NB4 (cell line): ENCODE measurements around the gene CHRDL2.

Source experiments
- DNase-seq: peaks from one replicate; pipeline ENCODE4 v3.0.0; 2010; ENCODE audit warnings: low read depth
- H3K4me3 ChIP-seq: one replicate; pipeline ENCODE4 v1.5.1; 2011; ENCODE audit warnings: mild to moderate bottlenecking, low read depth, low read length, moderate library complexity
- CTCF ChIP-seq: IDR thresholded peaks from one replicate; pipeline ENCODE4 v1.5.1; 2012; ENCODE audit warnings: low read depth, low read length
- MAX ChIP-seq: IDR thresholded peaks from 2 replicates; pipeline ENCODE4 v1.6.1; 2011; ENCODE audit warnings: low read depth, low read length
- MYC ChIP-seq: IDR thresholded peaks from 2 replicates; pipeline ENCODE4 v1.6.1; 2011; ENCODE audit warnings: low read depth, low read length
- POLR2A ChIP-seq: IDR thresholded peaks from 2 replicates; pipeline ENCODE4 v1.6.1; 2011; ENCODE audit warnings: mild to moderate bottlenecking; ENCODE audit not compliant: insufficient read length; ENCODE audit errors: extremely low read depth

Gene CHRDL2

GRCh38 chr11:74696500-74696899 lies 34.7 kb downstream of the CHRDL2 start:
- no peak for DNase-seq
- TF ChIP-seq MYC (no peak), MAX (no peak), POLR2A (no peak), CTCF (no peak)
- H3K4me3 ChIP-seq: no peak overlapping the region

- no peak for TF ChIP-seq POLR2A
- no peak for TF ChIP-seq MYC
- no peak for TF ChIP-seq MAX
- TF ChIP-seq CTCF: no peak
- no peak for DNase-seq
- H3K4me3 ChIP-seq: no peak overlapping the region
Measured at GRCh38 chr11:74695705-74696280, 35.4 kb downstream of the CHRDL2 start.

- no peak for DNase-seq
- H3K4me3 ChIP-seq: no peak overlapping the region
Measured at GRCh38 chr11:74694136-74694930, 36.9 kb downstream of the CHRDL2 start.

GRCh38 chr11:74693531-74693930 lies 37.7 kb downstream of the CHRDL2 start:
- DNase-seq: no peak
- H3K4me3 ChIP-seq: no peak overlapping the region
- TF ChIP-seq CTCF (no peak), POLR2A (no peak), MYC (no peak), MAX (no peak)

More at GRCh38 chr11:74694136-74694930, 36.9 kb downstream of the CHRDL2 start:
- TF ChIP-seq MAX (no peak), POLR2A (no peak), MYC (no peak), CTCF (no peak)

GRCh38 chr11:74691755-74692154 lies 39.5 kb downstream of the CHRDL2 start:
- no peak for DNase-seq
- no peak for TF ChIP-seq MAX
- no peak for TF ChIP-seq MYC
- no peak for TF ChIP-seq POLR2A
- TF ChIP-seq CTCF: no peak
- no peak overlapping the region for H3K4me3 ChIP-seq
